BLaER1 (cell line): Measurements from ENCODE around the gene DYDC2.

Experiments
- H3K27ac ChIP-seq: shearing (Covaris generic); formaldehyde crosslinking; 2 replicates; pipeline ENCODE4 v1.8.1; 2022
- H3K27me3 ChIP-seq: shearing (Covaris generic); formaldehyde crosslinking; 2 replicates; pipeline ENCODE4 v1.8.1; 2022
- H3K36me3 ChIP-seq: shearing (Covaris generic); formaldehyde crosslinking; 2 replicates; pipeline ENCODE4 v1.8.1; 2022
- H3K4me1 ChIP-seq: shearing (Covaris generic); formaldehyde crosslinking; 2 replicates; pipeline ENCODE4 v1.8.1; 2022
- H3K4me2 ChIP-seq: shearing (Covaris generic); formaldehyde crosslinking; 2 replicates; pipeline ENCODE4 v1.8.1; 2022
- H3K4me3 ChIP-seq: shearing (Covaris generic); formaldehyde crosslinking; 2 replicates; pipeline ENCODE4 v1.8.1; 2022
- H3K9ac ChIP-seq: shearing (Covaris generic); formaldehyde crosslinking; 2 replicates; pipeline ENCODE4 v1.8.1; 2022
- H3K9me3 ChIP-seq: shearing (Covaris generic); formaldehyde crosslinking; 2 replicates; pipeline ENCODE4 v1.8.1; 2022
- H4K20me1 ChIP-seq: shearing (Covaris generic); formaldehyde crosslinking; 2 replicates; pipeline ENCODE4 v1.8.1; 2022
- Cebpa-rat ChIP-seq: shearing (Covaris generic); IDR thresholded peaks from 2 replicates; pipeline ENCODE4 v1.8.1; 2022

Gene DYDC2

DNA sequence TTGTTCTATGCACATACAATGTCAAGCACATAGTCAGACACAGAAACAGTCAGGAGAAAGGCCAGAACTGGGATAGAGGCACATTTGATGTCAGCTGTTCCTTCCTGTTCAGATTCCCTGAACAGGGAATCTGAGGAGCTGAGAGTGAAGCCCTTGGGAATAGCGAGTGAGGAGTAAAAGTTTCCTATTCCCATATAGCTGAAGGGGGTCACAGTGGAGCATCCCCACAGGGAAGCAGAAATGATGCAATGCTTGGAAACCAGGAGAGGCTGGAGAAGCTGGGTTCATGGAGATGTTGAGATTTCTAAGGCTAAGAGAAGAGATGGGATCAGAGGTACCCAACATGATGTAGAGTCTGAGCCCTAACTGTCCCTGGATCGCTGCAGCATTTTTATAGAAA is 40.4 kb downstream of the DYDC2 start:
- Histone ChIP-seq H3K9ac (no peak overlapping the region), H3K36me3 (no peaks in the 10 kb centered on the region), H3K27me3 (no peaks in the 10 kb centered on the region), H3K4me3 (no peak overlapping the region), H3K4me2 (no peak overlapping the region), H4K20me1 (no peaks in the 10 kb centered on the region), H3K9me3 (no peaks in the 10 kb centered on the region), H3K4me1 (no peaks in the 10 kb centered on the region), H3K27ac (no peak overlapping the region)
- TF ChIP-seq Cebpa-rat = no peak

DNA sequence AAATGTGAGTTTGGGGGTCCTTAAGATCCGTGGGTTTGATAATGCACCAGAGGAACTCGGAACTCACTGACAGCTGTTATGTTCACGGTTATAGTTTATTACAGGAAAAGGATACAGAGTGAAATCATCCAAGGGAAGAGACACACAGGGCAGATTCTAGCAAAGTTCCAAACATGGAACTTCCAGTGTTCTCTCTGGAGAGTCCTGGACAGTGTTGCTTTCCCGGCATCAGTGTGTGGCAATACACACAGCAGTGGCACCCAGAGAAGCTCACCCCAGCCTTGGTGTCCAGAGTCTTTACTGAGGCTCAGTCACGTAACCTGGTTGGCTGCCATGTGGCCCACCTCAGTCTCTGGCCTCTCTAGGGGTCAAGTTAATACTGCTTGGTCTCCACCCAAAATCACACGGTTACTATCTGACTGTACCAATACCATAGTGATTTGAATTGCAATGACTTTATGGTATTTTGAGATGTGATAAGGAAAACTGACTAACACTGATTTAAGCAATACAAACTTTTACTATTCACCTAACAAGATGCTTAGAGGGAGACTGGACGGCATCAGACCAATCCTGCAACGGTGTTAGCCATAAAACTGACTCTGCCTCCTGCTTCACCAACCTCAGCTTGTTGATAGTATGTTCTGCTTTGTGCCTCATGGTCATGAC is 43.7 kb downstream of the DYDC2 start:
- no peaks in the 10 kb centered on the region for H3K9me3 ChIP-seq
- H3K27me3 ChIP-seq = no peaks in the 10 kb centered on the region
- no peak for TF ChIP-seq Cebpa-rat
- H4K20me1 ChIP-seq = no peaks in the 10 kb centered on the region
- no peaks in the 10 kb centered on the region for H3K4me1 ChIP-seq
- no peak overlapping the region for H3K4me3 ChIP-seq
- H3K9ac ChIP-seq = no peak overlapping the region
- H3K36me3 ChIP-seq = no peaks in the 10 kb centered on the region
- H3K4me2 ChIP-seq = no peak overlapping the region
- no peak overlapping the region for H3K27ac ChIP-seq

DNA sequence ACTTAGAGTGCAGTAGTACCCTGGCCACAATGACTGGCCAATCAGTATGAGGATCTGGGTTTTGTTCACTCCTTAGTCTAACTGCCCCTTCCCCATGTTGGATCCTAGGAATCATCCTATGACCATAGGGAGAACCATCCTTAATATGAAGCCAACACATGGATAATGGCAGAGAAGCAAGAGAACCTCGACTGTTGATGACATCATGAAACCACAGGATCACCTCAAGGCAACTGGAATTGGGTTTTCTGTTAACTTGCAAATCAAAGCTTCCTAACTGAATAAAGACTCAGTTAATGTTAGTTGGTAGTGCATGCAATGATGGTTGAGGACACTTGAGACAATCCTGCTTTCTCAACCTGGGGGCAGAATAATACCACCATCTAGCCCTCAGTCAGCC is 48.5 kb downstream of the DYDC2 start:
- no peak overlapping the region for H3K27ac ChIP-seq
- H3K9ac ChIP-seq = no peak overlapping the region
- H3K27me3 ChIP-seq = no peaks in the 10 kb centered on the region
- H3K4me3 ChIP-seq = no peak overlapping the region
- no peaks in the 10 kb centered on the region for H3K36me3 ChIP-seq
- H3K9me3 ChIP-seq = no peaks in the 10 kb centered on the region
- H3K4me1 ChIP-seq = peaks cover 32% of the 10 kb centered on the region
- H4K20me1 ChIP-seq = 0 out of 2 replicates have a peak, but pooled peaks cover 6% of the 10 kb centered on the region
- no peak for TF ChIP-seq Cebpa-rat
- H3K4me2 ChIP-seq = no peak overlapping the region

DNA sequence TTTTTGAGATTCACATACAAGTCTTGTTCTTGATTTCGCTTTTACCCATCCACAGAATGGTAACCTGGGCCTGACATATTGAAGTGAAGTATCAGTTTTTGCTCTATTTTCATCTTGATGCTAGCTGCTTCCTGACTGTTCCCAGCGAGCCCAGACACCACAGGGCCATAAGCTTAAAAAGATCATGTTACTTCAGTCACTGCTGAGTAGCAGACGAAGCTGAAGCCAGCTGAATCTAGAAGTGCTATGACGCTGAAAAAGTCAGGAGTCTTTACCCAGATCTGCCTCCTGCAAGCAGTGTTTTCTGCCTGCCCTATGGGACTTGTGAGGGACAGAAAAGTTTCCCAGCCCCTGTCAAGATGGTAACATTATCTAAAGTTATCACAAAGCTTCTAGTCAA is 49.0 kb downstream of the DYDC2 start:
- Histone ChIP-seq H3K4me1 (peaks cover 38% of the 10 kb centered on the region), H3K27ac (no peak overlapping the region), H3K4me3 (no peak overlapping the region), H3K9ac (no peak overlapping the region), H4K20me1 (peaks cover 12% of the 10 kb centered on the region; the same call in 1 of the 2 replicates), H3K9me3 (no peaks in the 10 kb centered on the region), H3K4me2 (no peak overlapping the region), H3K36me3 (peaks cover 3% of the 10 kb centered on the region), H3K27me3 (no peaks in the 10 kb centered on the region)
- TF ChIP-seq Cebpa-rat = no peak

DNA sequence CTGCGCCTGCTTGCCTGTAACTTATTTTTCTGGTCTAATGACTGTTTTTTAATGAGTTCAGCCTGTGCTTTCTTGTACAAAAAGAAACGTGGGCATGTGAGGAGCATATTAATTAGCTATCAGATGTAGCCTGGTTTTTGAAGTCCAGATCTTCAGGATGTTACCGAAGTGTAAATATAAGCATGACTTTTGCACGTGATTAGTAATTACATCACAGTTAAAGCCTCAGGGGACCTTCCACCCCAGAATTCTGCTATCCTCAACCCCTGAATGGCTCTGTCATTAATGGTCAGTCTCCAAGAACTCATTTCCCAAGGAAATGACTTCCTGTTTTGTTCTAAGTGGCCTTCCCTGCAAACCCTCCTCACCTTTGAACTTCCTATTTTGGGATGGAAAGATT is 49.6 kb downstream of the DYDC2 start:
- Histone ChIP-seq H3K4me1 (peaks cover 43% of the 10 kb centered on the region), H4K20me1 (peaks cover 18% of the 10 kb centered on the region; the same call in 1 of the 2 replicates), H3K27me3 (no peaks in the 10 kb centered on the region), H3K9me3 (no peaks in the 10 kb centered on the region), H3K36me3 (peaks cover 9% of the 10 kb centered on the region), H3K4me3 (no peak overlapping the region), H3K27ac (no peak overlapping the region), H3K9ac (no peak overlapping the region), H3K4me2 (no peak overlapping the region)
- TF ChIP-seq Cebpa-rat = no peak

DNA sequence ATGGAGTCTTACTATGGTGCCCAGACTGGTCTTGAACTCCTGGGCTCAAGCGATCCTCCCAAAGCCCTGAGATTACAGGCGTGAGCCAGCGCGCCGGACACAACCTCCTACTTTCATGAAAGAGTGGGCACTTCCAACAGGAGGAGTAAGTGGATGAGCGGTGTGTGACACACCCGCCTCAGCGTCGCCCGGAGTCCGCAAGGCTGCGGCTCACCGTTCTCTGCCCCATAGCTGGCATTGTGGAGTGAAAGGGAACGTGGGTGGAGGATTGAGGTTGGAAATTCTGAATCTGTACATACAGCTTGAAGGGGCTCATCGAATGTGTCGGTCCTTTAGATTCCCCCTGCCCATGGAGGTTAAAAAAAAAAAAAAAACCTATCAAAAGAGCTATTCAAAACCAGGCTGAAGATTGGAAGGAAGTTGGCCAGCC is 51.2 kb downstream of the DYDC2 start:
- H3K27me3 ChIP-seq = no peaks in the 10 kb centered on the region
- H4K20me1 ChIP-seq = peaks cover 28% of the 10 kb centered on the region; the same call in 1 of the 2 replicates
- H3K4me2 ChIP-seq = peak overlapping the region; percentile 93
- H3K36me3 ChIP-seq = peaks cover 17% of the 10 kb centered on the region
- no peak for TF ChIP-seq Cebpa-rat
- H3K4me3 ChIP-seq = peak overlapping the region; percentile 95
- H3K4me1 ChIP-seq = peaks cover 60% of the 10 kb centered on the region
- peak overlapping the region; percentile 91 for H3K9ac ChIP-seq
- peak overlapping the region; percentile 91 for H3K27ac ChIP-seq
- no peaks in the 10 kb centered on the region for H3K9me3 ChIP-seq

DNA sequence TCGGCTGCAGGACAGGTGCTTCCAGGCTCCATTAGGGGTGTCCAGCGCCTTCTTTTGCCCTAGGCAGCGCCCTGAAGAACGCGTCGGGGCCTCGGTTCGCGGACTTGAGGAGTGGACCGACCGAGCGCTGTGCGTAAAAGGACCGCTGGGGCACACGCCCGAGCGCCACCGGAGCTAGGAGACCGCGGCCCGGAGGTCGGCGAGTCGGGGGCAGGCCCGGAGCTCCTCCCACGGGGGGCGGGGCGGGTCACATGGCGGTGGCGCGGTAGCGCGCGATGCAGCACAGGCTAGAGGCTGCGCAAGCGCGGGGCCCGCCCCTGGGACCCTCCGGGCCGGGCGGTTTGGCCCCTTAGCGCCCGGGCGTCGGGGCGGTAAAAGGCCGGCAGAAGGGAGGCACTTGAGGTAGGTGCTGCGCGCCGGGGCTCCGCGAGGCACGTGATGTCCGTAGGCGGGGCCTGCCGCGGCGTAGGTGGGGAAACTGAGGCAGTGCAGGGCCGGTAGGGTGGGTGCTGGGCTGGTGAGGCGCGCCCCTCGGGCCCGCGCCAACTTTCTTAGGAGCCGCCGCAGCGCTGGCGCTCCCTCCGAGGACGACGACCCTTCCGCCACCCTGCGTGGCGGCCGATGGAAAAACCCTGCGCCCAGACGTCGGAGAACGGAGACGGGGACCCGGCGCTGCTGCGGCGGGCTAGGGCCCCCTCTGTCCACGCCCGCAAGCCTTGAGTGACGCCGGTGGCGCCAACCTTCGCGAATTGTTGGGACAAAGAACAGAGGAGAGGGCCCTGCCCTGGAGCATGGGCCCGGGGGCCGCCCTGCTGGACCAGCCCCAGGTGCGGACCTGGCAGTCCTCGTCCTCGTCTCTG is 51.9 kb downstream of the DYDC2 start, which contains the start of gene PRXL2A:
TSS of gene PRXL2A (plus strand) at position 310 of the 860 bp plus-strand sequence. CDS start 11,917 bp downstream, outside the sequence.
- Histone ChIP-seq H3K9ac (peak within 1 kb of the TSS; percentile 91), H4K20me1 (peaks cover 32% of the 10 kb centered on the region), H3K4me3 (peak within 1 kb of the TSS; percentile 95), H3K36me3 (peaks cover 21% of the 10 kb centered on the region), H3K9me3 (no peaks in the 10 kb centered on the region), H3K27ac (peak within 1 kb of the TSS; percentile 91), H3K4me2 (peak within 1 kb of the TSS; percentile 93), H3K27me3 (no peaks in the 10 kb centered on the region), H3K4me1 (peaks cover 65% of the 10 kb centered on the region)
- no peak for TF ChIP-seq Cebpa-rat

DNA sequence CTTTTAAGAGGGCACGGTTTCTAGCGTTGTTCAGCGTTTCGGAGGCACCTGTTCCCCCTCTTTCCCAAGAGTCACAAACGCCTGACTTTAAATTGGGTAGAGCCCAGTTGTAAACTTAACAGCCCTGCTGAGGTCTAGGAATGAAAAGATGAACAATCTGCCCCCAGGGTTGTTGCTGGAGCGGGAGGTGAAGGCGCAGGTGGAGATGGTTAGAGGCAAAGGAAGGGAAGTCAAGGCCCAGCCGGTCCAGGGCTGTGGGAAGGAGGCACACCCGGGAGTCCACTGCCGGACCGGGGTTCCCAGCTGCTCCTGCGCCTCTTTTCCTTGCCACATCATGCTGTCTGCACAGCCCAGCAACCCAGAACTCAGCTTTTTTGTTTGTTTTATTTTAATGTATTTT is 52.5 kb downstream of the DYDC2 start:
- Histone ChIP-seq H3K36me3 (peaks cover 27% of the 10 kb centered on the region), H3K4me1 (peaks cover 71% of the 10 kb centered on the region), H3K4me3 (peak overlapping the region; percentile 95), H3K27ac (peak overlapping the region; percentile 91), H3K9ac (peak overlapping the region; percentile 91), H4K20me1 (peaks cover 39% of the 10 kb centered on the region), H3K4me2 (peak overlapping the region; percentile 93), H3K9me3 (no peaks in the 10 kb centered on the region), H3K27me3 (no peaks in the 10 kb centered on the region)
- no peak for TF ChIP-seq Cebpa-rat

DNA sequence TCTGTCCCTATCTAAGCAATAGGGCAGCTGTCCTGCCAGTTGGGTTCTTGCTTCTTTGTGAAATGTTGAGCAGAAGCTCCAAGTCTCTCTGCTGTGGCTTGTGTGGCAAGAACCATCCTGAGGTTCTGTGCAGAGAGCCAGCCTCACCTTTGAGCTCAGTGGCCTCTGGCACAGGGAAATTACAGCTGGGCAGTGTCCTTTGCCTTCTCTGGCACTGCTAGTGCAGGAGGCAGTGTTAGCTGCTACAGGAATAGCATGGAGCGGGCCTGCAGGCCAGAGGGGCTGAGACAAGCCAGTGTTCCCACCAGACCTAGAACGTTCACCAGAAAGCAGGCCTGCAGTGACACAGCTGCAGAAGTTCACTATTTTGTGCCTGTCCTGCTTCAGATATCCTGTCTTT is 53.5 kb downstream of the DYDC2 start:
- Histone ChIP-seq H3K9me3 (no peaks in the 10 kb centered on the region), H3K36me3 (peaks cover 37% of the 10 kb centered on the region), H3K4me3 (0 out of 2 replicates have a peak overlapping the region, but pooled peaks have one; percentile 95), H3K27me3 (no peaks in the 10 kb centered on the region), H3K4me2 (peak overlapping the region; percentile 93), H3K27ac (no peak overlapping the region), H4K20me1 (peaks cover 49% of the 10 kb centered on the region), H3K4me1 (peaks cover 81% of the 10 kb centered on the region), H3K9ac (peak overlapping the region; percentile 91; the same call in 1 of the 2 replicates)
- TF ChIP-seq Cebpa-rat = no peak

DNA sequence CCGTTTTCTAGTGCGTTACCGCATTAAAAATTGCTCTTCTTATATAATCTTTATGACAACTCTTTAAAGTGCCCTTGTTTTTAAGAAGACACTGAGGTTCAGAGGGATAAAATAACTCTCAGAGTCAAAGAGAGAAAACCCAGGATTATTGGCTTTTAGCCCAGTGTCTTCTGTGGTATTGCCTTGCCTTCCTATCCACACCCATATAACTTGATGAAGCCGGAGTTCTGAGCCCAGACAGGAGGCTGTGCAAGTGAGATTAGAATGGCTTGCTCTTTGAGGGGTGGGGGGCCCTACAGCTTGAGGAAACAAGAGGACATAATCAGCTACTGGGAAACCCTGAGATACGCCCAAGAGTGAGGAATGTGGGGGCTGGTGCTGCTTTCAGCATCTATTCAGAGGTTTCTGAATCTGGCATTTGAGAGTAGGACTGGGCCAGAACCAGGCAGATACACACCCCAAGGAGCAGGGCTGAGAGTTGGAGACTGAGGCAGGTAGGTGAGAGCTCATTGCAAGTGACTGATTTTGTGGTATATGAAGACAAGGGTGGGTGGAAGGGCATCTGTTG is 54.1 kb downstream of the DYDC2 start:
- peaks cover 87% of the 10 kb centered on the region for H3K4me1 ChIP-seq
- H3K27ac ChIP-seq = no peak overlapping the region
- no peaks in the 10 kb centered on the region for H3K9me3 ChIP-seq
- peaks cover 42% of the 10 kb centered on the region for H3K36me3 ChIP-seq
- H3K27me3 ChIP-seq = no peaks in the 10 kb centered on the region
- no peak for TF ChIP-seq Cebpa-rat
- peak overlapping the region; percentile 91; the same call in 1 of the 2 replicates for H3K9ac ChIP-seq
- H3K4me3 ChIP-seq = no peak overlapping the region
- H4K20me1 ChIP-seq = peaks cover 54% of the 10 kb centered on the region
- peak overlapping the region; percentile 93 for H3K4me2 ChIP-seq
